Measurements from ENCODE around the gene TMEM62. TPM values are rescaled to one million over a fixed set of nuclear protein-coding genes. Genes with fewer than 3 reads are reported as not detected.

The TMEM62 gene
- total RNA-seq, 1 experiment from 2014 or later: 7.2 TPM

DNA sequence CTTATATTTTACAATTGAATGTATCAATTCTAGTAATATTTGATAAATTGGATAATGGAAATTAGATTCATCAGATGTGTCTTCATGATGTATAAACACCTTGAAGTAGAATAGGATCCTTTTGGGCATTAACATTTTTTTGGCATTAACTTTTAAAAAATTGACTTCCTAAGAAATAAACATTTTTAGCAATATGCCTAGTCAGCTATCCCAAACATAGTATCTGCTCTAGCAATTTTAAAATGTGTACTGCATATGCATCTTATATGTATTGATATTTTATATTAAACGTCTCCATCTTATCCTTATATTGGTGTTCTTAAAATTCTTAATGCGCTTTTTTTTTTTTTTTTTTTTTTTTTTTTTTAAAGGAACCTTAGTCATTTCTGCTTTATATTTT is 60.3 kb downstream of the TMEM62 start:
- peaks cover 5 to 7% of the 10 kb centered on the region in 2 experiments; a peak in 4 of 5 replicates for H3K9me3 Mint-ChIP-seq
- TF ChIP-seq CTCF (conservative IDR thresholded peaks at IDR 0.05): no peak
- no peaks in the 10 kb centered on the region for H3K79me2 ChIP-seq (ENCODE audit: insufficient read depth, low read length)
- no peak overlapping the region for H3K23ac ChIP-seq (ENCODE audit: insufficient read length, low read depth, low read length)
- H3K9ac ChIP-seq (ENCODE audit: extremely low read depth, insufficient read length, low read length): no peak overlapping the region
- H2BK120ac ChIP-seq (ENCODE audit: low read depth, low read length, poor library complexity, severe bottlenecking): no peak overlapping the region
- H2BK5ac ChIP-seq (ENCODE audit: insufficient read length, low read length): no peak overlapping the region
- H4K5ac ChIP-seq (ENCODE audit: insufficient read length, low read depth, low read length): no peak overlapping the region
- no CpG with 5 or more reads among the region's 2 CpGs for WGBS (ENCODE audit: extremely low coverage, insufficient read length, low lambda C conversion rate)
- no peak overlapping the region for H3K27ac ChIP-seq (ENCODE audit: insufficient read length, low read depth, low read length)
- H3K14ac ChIP-seq (ENCODE audit: insufficient read depth, low read length): no peak overlapping the region
- no peak overlapping the region for H3K4me2 ChIP-seq (ENCODE audit: insufficient read depth, insufficient read length, low read length)
- H3K23me2 ChIP-seq (ENCODE audit: insufficient read length, low read depth, low read length, poor library complexity, severe bottlenecking): no peaks in the 10 kb centered on the region
- no peaks in the 10 kb centered on the region for H3K27me3 ChIP-seq (ENCODE audit: insufficient read depth, low read length)
- no peak overlapping the region for H2BK12ac ChIP-seq (ENCODE audit: insufficient read length, low read depth, low read length)
- H4K20me1 ChIP-seq (ENCODE audit: control insufficient read depth, insufficient read depth, insufficient read length): no peaks in the 10 kb centered on the region
- no peaks in the 10 kb centered on the region for H3K27me3 Mint-ChIP-seq (ENCODE audit: low read depth)
- no peak overlapping the region for H2BK20ac ChIP-seq (ENCODE audit: low read depth, low read length, poor library complexity, severe bottlenecking)
- DNase-seq: no peak
- no peaks in the 10 kb centered on the region for H3K4me1 Mint-ChIP-seq
- H3K18ac ChIP-seq (ENCODE audit: insufficient read length, low read depth, low read length): no peak overlapping the region
- H3K79me1 ChIP-seq (ENCODE audit: insufficient read depth, low read depth, low read length, poor library complexity, severe bottlenecking): no peaks in the 10 kb centered on the region
- no peak overlapping the region for H3T11ph ChIP-seq (ENCODE audit: low read length)
- H3K27ac Mint-ChIP-seq: no peak overlapping the region
- no peaks in the 10 kb centered on the region for H3K4me1 ChIP-seq (ENCODE audit: insufficient read depth, low read length)
- no peak overlapping the region for H3K4me3 Mint-ChIP-seq
- H3K4ac ChIP-seq (ENCODE audit: low read depth, low read length): no peak overlapping the region
- no peak overlapping the region for H4K91ac ChIP-seq (ENCODE audit: insufficient read length, low read depth, low read length)
- H2BK15ac ChIP-seq (ENCODE audit: low read depth, low read length): no peak overlapping the region
- H3K36me3 Mint-ChIP-seq (ENCODE audit: insufficient read depth in 1 of 3, low read depth in 3 of 3): peaks cover 4 to 70% (median 42%) of the 10 kb centered on the region in 3 experiments; a peak in 5 of 7 replicates
- H3K56ac ChIP-seq (ENCODE audit: insufficient read length, low read depth, low read length): no peak overlapping the region
- H2AK5ac ChIP-seq (ENCODE audit: insufficient read length, low read length): no peak overlapping the region
- H2AFZ ChIP-seq (ENCODE audit: low read length): no peak overlapping the region
- H4K8ac ChIP-seq (replicated peaks; ENCODE audit: insufficient read length, low read depth, low read length): no peak overlapping the region
- no peaks in the 10 kb centered on the region for H3K9me3 ChIP-seq (ENCODE audit: control insufficient read depth, low read depth, low read length)

Measured in H9 (cell line).